Measurements from ENCODE around the gene CDC73.

Gene CDC73

DNA sequence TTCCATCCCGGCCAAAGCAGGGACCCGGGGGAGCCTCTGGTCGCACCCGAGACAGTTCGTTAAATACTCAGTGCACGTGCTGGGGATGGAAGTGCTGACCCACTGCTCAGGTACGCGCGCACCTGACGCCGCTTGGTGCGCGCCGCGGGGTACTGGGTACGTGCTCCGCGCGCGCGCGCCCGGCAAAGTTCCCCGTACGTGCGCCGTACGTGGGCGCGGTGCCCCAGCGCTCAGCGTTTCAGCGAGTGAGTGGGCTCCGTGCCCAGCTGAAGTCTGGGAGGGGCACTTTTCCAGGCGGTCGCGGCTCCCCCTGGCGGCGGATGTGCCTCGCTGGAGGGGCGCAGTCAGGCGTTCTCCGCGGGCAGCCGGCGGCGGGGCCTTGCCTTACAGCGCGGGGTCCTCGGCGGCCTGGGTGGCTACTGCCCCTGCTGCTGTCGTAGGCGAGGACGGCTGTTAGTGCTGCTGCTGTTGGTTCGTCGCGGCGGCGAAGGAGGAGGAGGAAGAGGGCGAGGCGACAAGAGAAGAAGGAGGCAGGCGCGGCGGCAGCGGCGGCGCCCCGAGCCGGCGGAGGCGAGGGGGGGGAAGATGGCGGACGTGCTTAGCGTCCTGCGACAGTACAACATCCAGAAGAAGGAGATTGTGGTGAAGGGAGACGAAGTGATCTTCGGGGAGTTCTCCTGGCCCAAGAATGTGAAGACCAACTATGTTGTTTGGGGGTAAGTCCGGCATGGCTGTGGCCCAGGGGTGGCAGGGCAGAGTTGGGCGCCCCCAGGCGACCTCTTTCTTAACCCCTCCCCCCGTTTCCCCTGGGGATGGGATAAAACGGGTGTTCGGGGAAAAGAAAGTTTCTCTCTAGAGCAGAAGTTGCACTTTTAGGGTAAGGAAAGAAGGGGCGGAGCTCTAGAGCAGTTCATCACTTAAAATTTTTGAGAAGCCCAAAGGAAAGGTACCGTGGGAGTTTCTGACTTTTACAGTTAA lies at the start of gene CDC73:
Gene CDC73 (plus strand): TSS at position 416 of the 978 bp plus-strand sequence. CDS start 170 bp downstream, at position 586.
- peak; percentile 99 for DNase-seq

DNA sequence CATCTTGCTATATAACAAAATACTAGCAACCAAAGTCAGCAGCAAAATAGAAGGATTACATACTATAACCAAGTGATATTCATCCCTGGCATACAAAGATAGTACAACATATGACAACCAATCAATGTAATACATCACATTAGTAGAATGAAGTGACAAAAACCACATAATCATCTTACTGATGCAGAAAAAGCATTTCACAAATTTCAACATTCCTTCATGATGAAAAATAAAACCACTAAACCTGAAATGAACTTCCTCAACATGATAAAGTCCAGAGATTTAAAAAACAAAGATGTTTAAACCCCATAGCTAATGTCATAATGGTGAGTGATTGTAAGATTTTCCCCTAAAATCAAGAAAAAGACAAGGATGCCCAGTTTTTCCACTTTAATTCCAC lies 43.8 kb upstream of the CDC73 start:
- no peak for DNase-seq

DNA sequence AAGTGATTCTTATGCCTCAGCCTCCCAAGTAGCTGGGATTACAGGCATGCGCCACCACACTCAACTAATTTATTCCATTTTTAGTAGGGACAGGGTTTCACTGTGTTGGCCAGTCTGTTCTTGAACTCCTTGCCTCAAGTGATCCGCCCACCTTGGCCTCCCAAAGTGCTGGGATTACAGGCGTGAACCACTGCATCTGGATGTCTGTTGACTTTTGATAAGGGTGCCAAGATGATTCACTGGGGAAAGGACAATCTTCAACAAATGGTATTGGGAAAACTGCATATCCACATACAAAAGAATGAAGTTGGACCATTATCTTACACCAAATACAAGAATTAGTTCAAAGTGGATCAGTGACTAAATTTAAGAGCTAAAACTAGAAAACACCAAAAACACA lies 42.6 kb upstream of the CDC73 start:
- no peak for DNase-seq

DNA sequence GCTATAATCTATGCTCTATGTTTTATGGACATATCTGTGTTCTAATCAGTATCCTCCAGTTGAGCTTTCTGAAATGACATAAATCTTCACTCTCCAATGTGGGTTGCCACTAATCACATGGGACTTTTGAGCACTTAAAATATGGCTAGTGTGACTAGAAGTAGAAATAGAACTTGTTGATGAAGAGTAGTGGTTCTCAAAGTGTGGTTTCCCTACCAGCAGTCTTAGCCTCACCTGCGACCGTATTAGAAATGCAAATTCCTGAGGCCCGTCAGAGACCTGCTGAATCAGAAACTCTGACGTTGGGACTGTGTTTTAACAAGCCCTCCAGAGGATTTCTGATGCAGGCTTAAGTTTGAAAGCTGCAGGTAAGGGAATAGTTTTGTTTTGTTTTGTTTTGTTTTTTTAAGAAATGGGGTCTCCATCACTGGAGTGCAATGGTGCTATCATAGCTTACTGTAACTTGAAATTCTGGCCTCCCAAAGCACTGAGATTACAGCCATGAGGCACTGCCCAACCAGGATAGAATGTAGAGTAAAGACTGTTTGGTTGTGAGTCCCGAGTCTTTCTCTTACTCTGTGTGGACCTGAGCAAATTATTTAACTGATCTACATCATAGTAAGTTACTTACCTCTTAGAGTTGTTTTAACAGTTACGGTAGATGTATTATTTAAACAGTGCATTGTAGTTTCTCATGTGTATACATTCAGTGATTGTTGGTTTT lies 38.3 kb upstream of the CDC73 start:
- no peak for DNase-seq

DNA sequence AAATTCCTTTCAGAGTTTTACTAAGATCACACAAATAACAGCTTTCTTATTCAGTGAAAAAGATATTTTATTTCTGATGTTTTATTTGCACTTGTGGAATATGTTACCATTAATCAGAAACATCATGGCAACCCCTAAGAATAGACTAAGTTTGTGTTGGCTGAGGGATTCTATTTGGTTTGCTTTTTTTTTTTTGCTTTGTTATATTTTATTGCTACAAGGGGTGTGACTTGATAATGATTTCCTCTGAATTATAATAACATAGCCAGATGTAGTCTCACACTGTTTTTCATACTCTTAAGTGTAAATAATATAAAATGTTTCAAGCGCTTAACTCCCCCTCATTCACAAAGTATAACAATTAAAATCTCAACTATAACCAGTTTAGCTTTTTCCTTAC lies 36.6 kb upstream of the CDC73 start:
- no peak for DNase-seq

DNA sequence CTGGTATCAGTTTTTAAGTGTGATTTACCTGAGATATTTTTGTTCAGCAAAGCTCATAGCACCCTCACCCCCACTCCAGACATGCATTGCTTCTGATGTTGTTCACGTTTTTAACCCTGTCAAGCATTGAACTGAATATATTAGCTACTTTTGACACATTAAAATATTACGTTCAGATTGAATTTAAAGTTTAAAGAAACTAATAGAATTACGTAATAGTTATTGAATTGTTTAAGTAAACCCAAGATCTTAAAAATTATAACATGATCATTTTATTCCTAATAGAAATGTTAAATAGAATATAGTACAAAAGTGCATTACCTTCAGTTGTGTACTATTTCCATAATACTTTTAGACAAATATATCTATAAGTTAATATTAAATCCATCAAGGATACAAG lies 35.5 kb upstream of the CDC73 start:
- no peak for DNase-seq

DNA sequence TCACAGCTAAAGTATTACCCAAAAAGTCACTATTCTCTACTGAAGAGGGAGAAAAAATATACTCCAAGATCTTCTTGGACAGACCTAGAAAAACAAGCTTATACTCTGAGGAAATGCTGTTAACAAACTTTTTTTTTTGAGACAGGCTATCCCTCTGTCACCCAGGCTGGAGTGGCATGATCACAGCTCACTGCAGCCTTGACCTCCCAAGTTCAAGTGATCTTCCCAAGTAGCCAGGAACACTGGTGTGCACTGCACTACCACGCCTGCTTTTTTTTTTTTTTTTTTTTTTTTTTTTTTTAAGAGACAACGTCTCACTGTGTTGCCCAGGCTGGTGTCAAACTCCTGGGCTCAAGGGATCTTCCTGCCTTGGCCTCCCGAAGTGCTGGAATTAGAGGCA lies 33.9 kb upstream of the CDC73 start:
- no peak for DNase-seq

DNA sequence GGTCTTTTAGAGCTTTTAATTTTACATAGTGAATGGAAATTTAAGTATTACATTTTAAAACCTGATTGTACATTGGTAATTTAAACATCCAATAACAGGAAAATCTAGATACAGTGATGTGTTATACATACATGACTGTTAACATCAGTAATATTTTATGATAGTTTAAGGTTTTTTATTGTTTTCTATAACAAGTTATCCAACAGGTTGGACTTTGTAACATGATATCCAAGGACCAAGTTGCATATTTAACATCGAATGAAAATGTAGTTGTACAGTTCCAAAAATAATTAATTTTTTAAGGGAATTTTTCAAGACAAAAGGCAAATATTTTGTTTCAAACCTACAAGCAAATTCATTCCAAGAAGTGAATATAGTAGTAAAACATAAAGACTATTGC lies 31.0 kb upstream of the CDC73 start:
- no peak for DNase-seq

DNA sequence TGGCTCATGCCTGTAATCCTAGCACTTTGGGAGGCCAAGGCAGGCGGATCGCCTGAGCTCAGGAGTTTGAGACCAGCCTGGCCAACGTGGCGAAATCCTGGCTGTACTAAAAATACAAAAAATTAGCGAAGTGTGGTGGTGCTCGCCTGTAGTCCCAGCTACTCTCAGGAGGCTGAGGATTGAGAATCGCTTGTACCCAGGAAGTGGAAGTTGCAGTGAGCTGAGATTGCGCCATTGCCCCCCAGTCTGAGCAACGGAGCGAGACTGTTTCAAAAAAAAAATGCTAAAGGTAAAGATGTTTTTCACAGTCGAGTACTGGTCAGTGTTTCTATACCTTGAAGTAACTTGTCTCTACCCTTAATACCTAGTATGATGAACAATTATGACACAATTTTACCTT lies 27.7 kb upstream of the CDC73 start:
- DNase-seq: no peak

DNA sequence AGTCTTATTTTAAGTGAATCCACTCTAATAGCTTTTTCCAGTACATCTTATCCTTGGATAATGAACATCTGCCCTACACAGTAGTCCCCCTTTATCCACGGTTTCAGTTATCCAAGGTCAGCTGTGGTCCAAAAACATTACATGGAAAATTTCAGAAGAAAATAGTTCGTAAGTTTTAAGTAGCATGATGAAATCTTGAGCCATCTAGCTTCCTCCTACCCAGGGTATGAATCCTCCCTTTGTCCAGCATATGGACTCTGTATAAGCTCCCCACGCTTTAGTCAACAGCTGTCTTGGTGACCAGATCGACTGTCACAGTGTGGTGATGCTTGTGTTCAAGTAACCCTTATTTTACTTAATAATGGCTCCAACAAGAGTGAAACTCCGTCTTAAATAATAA lies 19.2 kb upstream of the CDC73 start:
- no peak for DNase-seq

DNA sequence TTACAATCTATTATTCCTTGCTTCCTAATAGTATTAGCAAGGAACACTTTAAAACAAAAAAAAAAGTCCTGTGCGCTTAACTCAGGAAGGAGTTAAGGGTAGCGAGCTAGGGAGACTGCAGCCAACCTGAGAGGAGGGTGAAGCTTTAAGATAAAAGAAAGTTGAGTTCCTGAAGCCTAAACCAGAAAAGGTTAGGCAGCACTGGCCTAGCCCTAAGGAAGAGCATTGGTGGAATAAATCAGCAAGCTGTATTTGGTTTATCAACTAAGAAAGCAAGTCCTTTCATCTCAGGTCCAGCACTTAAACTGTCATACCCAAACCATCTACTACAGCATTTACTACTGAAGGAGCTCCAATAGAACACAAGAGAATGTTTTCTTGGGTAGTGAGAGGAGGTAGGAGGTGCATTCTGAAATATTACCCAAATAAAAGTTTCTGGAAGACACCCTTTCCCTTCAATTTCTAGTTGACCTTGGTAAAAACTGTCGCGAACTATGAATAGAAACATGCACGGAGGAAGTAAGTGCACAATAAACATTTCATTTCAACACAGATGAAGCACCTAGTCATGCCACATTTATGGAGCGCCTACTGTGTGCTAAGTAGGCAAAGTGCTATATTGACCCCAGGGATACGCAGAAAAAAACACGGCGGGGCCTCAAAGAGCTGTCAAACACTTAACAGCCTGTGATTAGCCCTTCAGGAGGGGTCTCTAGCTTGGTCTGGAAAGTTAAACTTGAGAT lies 17.9 kb upstream of the CDC73 start:
- no peak for DNase-seq

DNA sequence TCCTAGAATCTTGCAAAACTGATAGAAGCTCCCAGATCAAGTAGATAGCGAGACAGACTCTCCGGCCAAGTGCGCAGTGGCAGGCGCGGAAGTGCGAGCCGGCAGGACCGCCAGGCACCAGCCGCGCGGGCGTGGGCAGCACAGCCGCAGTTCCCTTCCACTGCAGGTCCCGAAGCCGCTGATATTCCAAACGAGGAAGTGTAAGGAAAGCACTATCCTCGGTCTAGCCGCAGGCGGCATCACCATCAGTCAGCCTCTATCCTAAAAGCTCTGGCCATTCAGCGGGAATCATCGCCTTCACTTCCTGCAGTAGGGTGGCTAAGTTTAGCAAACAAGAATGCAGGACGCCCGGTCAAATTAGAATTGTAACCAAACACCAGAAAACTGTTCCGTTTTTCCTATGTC lies 17.3 kb upstream of the CDC73 start:
- DNase-seq: peak; percentile 31 to 39

DNA sequence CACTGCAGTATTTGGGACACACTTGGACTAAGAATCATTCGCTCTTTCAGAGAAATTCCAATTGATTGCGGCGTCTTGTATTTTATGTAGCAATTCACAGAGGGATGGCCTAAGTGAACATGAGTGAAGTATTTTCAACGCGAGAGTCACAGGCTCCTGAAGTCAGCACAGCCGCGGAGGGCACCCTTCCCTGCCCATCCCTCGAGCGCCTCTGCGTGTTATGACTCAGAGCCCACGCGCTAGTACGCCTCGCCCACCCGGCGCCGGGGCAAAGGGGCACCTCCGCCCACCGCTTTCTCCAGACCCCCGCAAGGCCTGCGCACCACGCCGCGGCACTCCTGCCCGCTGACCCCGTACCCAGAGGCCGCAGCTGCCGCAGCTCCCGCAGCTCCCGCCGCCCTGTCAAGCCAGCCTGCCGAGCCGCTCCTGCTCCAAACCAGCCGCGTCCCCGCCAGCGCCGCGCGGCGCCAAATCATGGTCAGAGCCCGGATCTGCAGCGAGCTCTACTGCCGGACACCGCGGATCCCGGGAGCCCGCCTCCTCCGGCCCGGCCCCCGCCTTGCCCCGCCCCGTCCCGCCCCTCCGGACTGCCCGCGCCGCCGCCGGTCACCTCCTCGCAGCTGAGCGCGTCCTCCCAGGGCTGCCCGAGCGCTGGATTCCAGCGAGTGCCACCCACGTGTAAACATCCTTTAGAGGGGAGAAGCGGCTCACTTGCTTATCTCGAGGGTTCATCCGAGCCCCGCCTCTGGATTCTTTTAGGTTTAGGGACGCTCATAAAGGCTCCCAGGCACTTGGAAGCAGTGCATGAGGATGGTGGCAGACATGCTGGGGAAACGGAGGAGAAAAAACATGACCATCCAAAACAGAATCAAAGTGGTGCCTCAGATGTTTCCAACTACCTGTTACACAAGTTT lies 16.7 kb upstream of the CDC73 start, which contains the start of gene GLRX2:
Gene GLRX2 (minus strand): TSS at position 508 of the 914 bp plus-strand sequence. CDS start 32 bp downstream, at position 476.
- peak; percentile 70 to 75 for DNase-seq

DNA sequence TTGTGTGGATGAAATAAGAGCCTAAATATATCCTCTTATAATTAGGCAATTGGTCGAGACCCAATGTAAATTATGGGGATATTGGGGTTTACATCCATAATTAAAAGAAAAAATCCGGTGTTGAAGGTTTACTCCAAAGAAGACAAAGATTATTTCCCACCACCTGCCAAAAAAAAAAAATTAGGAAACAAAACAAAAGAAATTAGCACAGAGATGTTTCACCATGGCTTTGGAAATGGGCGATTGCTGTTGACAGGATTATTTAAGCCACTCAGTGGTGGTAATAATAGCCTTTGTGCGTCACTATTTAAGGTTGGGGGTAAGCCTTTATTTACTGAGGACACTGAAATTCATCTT lies 16.0 kb upstream of the CDC73 start:
- no peak for DNase-seq

DNA sequence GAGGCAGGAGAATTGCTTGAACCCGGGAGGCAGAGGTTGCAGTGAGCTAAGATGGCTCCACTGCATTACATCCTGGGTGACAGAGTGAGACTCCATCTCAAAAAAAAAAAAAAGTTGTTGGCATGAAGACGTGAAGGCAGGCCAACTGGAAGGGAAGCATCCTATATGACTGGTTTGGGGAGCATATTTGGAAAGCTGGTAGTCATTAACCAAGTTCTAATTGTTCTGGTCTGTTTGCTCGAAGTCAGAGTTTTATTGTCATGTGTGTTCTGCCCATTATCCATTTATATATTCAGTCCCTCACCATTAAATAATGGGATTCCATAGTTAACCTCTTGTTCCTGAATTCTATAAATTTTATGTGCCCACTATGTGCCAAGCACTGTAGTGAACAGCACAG lies 13.4 kb upstream of the CDC73 start:
- no peak for DNase-seq

DNA sequence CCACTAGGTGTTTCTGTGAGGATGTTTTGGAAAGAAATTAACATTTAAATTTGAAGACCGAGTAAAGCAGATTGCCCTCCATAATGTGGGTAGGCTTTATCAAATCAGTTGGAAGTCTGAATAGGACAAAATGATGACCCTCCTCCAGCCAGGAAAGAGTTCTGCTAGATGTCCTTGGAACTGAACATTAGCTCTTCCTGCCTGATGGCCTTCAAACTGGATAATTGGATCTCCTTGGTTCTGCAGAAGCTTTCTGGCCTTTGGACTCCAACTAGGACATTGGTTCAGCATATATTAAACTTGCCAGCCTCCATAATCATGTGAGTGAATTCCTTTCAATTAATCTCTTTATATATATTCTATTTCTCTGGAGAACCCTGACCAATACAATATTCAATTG lies 12.2 kb upstream of the CDC73 start:
- no peak for DNase-seq

DNA sequence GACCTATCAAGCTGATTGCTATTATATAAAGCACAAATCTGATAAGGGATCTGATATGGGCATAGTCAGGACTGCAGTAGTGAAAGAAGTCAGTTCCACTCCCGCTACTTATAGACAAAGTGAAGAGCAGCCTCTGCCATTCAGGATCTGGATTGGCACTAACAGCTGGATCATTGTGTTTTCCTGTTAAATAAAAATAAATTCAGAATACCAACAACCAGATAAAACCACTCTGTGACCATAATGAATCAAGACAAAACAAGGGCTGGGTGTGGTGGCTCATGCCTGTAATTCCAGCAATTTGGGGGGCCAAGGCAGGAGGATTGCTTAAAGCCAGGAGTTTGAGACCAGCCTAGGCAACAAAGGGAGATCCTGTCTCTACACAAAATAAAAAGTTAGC lies 11.6 kb upstream of the CDC73 start:
- DNase-seq: no peak

DNA sequence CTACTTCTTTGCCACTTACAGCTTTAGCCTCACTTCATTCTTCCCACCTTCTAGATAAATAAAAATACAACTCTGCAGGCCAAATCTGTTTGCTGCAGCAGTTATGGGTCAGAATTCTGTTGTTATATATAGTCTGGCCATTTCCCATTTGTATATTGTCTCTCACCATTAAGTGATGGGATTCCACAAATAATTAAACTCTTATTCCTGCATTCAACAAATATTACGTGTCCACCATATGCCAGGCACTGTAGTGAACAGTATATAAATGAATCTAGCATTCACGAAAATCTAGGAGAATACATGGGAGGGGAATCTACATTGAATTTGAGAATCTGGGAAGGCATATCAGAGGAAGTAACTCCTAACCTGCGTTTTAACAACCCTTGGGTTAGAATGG lies 11.0 kb upstream of the CDC73 start:
- no peak for DNase-seq

DNA sequence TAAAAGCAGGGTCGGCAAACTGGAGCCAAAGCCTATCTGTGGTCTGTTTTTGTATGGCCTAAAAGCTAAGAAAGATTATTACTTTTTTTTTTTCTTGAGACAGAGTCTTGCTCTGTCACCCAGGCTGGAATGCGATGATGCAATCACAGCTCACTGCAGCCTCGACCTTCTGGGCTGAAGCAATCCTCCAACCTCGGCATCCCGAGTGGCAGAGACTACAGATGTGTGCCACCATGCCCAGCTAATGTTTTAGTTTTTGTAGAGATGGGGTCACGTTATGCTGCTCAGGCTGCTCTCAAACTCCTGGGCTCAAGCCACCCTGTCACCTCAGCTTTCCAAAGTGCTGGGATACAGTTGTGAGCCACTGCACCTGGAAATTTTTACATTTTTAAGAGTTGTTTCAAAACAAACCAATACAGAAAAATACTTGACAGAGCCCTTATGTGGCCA lies 10.2 kb upstream of the CDC73 start:
- no peak for DNase-seq

DNA sequence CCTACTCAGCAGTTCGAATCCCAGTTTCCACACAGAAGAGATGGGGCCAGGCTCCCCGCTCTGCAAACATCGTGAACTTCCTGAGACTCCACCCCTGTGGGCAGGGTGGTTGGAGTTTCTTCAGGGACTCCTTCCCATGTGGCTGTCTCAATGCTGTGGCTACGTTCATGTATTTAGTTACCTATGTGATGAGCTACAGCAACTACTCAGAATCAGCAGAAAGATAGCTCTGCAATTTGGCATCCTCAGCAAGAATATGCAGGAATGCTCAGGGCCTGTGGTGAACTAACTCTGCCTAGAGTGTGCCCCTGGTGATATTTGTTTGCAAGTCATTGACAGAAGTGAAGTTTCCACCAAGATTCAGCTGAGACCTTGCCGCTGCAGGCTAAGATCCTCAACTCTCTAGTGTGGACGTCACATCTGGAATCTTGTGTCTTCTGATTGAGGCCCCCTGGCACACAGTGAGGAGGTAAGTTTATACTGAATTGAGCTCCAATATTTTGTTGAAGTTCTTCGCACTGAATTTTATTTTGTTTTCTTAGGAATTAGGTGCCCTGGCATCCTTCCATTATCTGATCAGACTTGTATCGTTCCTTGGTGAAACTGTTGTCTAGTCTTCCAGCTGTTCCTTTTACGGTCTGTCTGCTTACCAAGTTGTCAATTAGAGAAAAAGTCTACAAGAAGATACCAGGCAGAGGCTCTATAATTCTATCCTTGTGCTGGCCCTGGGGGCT lies 8.4 kb upstream of the CDC73 start:
- no peak for DNase-seq

DNA sequence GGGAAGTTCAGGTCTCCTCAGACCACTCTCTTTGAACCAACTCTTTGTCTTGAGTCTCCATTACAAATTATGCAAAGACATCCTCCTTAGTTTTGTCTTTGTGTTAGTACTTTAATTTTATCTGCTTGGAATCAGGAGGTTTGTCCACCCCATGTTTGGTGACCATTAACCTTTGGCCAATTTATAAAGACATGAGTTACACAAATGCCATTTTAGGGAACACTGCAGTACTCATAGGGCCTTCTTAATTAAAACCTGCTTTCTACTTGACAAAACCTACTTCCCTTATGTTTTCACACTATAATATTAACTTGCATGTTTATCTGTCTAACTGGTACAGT lies 7.9 kb upstream of the CDC73 start:
- no peak for DNase-seq
